IPS-18c (cell line): ENCODE data around the gene IL1F10.

ENCODE experiments used
- H3K4me3 ChIP-seq: 2 replicates; pipeline ENCODE4 v1.7.0; 2013; ENCODE audit warnings: low read depth, mild to moderate bottlenecking, low read length, moderate library complexity; ENCODE audit not compliant: insufficient read depth
- H3K9me3 ChIP-seq: one replicate; pipeline ENCODE4 v1.6.1; 2013; ENCODE audit warnings: mild to moderate bottlenecking, low read length, moderate library complexity; ENCODE audit not compliant: control insufficient read depth, insufficient read depth

IL1F10 gene, protein sequence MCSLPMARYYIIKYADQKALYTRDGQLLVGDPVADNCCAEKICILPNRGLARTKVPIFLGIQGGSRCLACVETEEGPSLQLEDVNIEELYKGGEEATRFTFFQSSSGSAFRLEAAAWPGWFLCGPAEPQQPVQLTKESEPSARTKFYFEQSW

GRCh38 chr2:113067681-113068080 is at the start of gene IL1F10:
Gene IL1F10, plus strand, starts transcription at chr2:113067970. Its CDS starts 4,769 bp downstream, at chr2:113072739.
- no peak within 1 kb of the TSS for H3K4me3 ChIP-seq
- no peaks in the 10 kb centered on the region for H3K9me3 ChIP-seq

DNA sequence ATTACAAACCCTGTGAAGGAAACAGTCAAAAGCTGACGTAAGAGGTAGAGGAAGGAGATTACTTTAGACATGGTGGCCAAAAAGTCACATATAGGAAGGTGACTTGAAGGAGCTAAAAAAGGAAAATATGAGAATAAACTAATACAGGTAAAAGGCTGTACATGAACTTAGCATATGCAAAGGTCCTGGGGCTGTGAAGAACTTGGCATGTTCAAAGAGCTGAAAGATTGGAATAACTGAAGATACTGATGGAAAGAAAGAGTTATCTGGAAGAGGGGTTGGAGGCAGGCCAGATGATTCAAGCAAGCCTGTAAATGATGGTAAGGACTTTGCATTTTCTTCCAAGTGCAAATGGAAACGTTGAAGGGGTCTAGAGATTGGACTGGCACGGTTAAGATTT is 49.3 kb upstream of the IL1F10 start:
- Histone ChIP-seq H3K4me3 (no peak overlapping the region), H3K9me3 (no peaks in the 10 kb centered on the region)

DNA sequence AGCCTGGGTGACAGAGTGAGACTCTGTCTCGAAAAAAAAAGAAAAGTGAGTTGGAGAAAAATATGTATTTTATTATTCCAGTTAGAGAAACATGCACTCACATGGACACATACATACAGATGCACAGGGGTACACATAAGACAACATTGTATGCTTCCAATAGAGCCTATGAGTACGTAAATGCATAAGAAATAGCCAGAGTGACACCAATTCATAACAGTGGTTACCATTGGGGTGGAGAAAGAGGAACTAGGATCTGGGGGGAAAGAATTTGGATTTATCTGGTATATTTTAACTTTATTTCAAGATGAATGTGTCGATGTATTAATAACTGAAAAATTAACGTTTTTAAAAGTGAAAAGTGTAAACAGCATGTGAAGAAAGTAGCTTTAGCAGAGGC is 46.5 kb upstream of the IL1F10 start:
- Histone ChIP-seq H3K9me3 (no peaks in the 10 kb centered on the region), H3K4me3 (no peak overlapping the region)

DNA sequence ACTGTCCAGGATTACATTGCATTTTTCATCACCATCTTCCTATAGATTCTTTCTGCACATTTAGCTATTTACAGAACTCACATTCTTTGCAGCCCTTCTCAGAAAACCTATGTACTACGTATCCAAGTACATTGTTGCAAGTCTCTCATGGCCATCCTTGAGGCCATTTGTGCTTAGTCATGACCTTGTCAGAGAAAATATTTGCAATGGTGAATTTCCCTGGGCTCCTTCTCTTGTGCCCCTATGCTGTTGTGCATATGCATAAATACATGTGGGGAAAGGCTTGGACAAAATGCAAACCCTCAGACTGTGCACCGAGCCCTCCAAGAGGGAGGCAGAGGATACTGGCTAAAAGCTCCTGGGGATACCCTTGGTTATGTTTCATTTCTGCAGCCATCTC is 43.0 kb upstream of the IL1F10 start:
- no peaks in the 10 kb centered on the region for H3K9me3 ChIP-seq
- no peak overlapping the region for H3K4me3 ChIP-seq

DNA sequence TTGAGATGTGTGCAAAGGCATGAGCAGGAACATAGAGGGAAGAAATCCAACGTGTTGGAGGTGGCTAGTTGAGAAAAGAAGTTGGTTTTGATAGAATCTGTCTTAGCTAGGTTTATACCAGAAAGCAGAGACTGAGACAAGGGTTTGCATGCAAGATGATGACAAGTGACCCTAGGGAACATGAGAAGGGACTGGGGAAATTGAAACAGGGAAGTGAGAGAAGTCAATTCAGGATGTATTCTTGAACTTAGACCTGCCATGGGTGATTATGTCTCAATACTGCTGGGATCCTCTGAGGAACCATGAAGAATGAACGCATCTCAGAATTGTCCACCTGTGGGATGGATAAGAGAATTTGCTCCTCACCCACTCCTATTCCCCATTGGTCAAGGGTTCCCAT is 42.0 kb upstream of the IL1F10 start:
- H3K9me3 ChIP-seq, result no peaks in the 10 kb centered on the region

DNA sequence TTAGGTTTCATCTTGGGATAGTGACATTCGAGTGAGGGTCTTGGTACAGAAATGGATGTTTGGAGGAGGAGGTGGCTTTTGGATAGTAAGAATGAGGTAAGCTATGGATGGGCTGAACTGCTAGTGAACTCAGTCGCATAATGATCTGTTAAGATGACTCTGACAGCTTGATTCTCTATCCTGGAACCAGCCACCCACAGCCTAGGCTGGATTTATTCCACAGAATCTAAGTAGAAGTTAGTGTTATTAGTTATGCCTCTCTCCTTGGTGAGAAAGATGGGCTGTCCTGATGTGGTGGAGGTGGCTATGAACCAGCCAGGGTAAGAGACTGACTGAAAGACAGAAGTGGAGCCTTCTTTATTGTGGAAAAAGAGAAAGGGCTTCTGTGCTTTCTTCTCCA is 40.1 kb upstream of the IL1F10 start:
- Histone ChIP-seq H3K4me3 (no peak overlapping the region), H3K9me3 (no peaks in the 10 kb centered on the region)

More for the DNA sequence above, 42.0 kb upstream of the IL1F10 start:
- H3K4me3 ChIP-seq, result no peak overlapping the region

GRCh38 chr2:113028112-113028511 is 39.7 kb upstream of the IL1F10 start:
- Histone ChIP-seq H3K4me3 (no peak overlapping the region), H3K9me3 (no peaks in the 10 kb centered on the region)

- H3K9me3 ChIP-seq, result no peaks in the 10 kb centered on the region
- no peak overlapping the region for H3K4me3 ChIP-seq
Measured at GRCh38 chr2:113032737-113033136, 35.0 kb upstream of the IL1F10 start.

- no peaks in the 10 kb centered on the region for H3K9me3 ChIP-seq
- H3K4me3 ChIP-seq, result no peak overlapping the region
Measured at GRCh38 chr2:113034016-113034415, 33.8 kb upstream of the IL1F10 start.

DNA sequence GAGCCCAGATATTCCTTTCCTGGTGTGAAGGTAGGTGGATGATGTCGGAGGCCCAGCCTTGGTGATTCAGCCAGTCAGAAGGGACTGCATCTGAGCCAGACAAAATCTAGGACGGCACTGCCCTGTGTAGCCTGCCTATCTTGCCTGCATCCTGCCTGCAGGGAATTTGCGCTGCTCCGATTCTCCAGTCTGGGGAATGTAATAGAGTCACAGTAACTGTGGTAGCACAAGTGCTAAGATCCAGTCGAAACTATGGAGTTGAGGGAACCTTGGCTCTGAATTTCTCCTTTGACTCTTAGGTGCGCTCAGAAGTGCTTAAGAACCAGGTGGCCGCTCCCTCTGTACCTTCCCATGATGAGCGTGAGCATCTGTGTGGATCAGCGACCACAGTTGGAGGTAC is 31.0 kb upstream of the IL1F10 start:
- Histone ChIP-seq H3K9me3 (no peaks in the 10 kb centered on the region), H3K4me3 (no peak overlapping the region)

DNA sequence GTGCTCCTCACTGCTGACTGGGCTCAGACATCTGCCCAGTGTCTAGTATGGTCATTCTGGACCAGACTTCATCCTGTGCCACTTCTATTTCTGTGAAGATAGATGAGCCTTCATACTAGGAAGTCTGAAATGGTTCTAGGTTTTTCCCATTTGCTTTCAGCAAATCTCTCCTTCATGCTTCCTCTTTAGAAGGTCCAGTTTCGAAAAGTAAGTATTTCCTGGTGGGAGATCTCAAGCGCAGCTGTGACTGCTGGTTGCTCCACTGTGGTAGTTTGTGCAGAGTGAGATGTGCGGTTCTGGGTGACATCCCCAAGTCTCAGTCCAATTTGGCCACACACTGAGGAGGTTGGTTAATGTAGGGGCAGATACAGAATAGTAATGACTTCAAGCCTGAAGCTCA is 29.5 kb upstream of the IL1F10 start:
- H3K9me3 ChIP-seq, result no peaks in the 10 kb centered on the region
- H3K4me3 ChIP-seq, result no peak overlapping the region

GRCh38 chr2:113039158-113039557 is 28.6 kb upstream of the IL1F10 start:
- Histone ChIP-seq H3K4me3 (no peak overlapping the region), H3K9me3 (no peaks in the 10 kb centered on the region)

DNA sequence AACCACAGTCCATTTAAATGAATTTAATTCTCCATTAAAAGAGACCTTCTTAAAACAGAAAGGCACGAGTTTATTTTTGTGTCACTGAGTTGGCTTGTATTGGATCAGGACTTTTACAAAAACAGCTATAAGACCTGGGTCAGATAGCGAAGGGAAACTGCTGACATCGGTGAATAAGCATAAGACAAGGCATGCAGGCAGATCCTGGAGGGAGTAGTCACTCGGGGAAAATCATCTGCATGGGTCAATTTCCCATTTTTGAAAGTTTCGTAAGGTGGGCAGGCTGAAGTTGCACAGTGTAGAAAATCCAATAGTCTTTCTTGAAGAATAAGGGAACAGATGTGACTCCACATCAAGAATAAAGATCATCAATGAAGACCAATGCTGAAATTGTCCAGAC is 28.1 kb upstream of the IL1F10 start:
- no peak overlapping the region for H3K4me3 ChIP-seq
- no peaks in the 10 kb centered on the region for H3K9me3 ChIP-seq

GRCh38 chr2:113041871-113042270 is 25.9 kb upstream of the IL1F10 start:
- no peaks in the 10 kb centered on the region for H3K9me3 ChIP-seq
- H3K4me3 ChIP-seq, result no peak overlapping the region

GRCh38 chr2:113046465-113046864 is 21.3 kb upstream of the IL1F10 start:
- H3K4me3 ChIP-seq, result no peak overlapping the region

GRCh38 chr2:113050921-113051895 is 16.6 kb upstream of the IL1F10 start:
- H3K4me3 ChIP-seq, result no peak overlapping the region
- H3K9me3 ChIP-seq, result peaks cover 8% of the 10 kb centered on the region

More at GRCh38 chr2:113046465-113046864, 21.3 kb upstream of the IL1F10 start:
- no peaks in the 10 kb centered on the region for H3K9me3 ChIP-seq

- peaks cover 8% of the 10 kb centered on the region for H3K9me3 ChIP-seq
Measured at GRCh38 chr2:113052396-113052917, 15.3 kb upstream of the IL1F10 start, which contains the start of gene IL36B. Gene IL36B, minus strand, starts transcription at chr2:113052867.

DNA sequence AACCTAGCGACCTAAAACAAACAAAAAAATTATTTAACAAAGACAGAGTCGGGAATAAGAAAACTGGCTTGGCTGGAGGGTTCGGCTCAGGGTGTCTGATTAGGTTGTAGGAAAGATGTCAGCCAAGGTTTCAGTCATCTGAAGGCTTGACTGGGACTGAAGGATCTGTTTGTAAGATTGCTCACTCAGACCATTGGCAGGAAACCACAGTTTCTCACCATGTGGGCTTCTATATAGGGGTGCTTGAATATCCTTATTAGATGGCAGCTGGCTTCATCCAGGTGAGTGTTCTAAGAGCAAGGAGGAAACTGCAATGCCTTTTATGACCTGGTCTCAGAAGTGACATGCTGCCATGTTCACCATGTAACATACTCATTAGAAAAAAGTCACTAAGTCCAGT is 14.1 kb upstream of the IL1F10 start:
- no peak overlapping the region for H3K4me3 ChIP-seq
- peaks cover 8% of the 10 kb centered on the region for H3K9me3 ChIP-seq

More at GRCh38 chr2:113052396-113052917, 15.3 kb upstream of the IL1F10 start, which contains the start of gene IL36B:
- H3K4me3 ChIP-seq, result no peak within 1 kb of the TSS
